GM19328 (cell line): ENCODE data around the gene HIPK3.

Experiments
- ATAC-seq: cut with Tn5 transposase; IDR thresholded peaks from one replicate; pipeline ENCODE4 v1.9.1; 2021; ENCODE audit warnings: mild to moderate bottlenecking, moderate library complexity; ENCODE audit not compliant: unreplicated experiment

HIPK3 gene

DNA sequence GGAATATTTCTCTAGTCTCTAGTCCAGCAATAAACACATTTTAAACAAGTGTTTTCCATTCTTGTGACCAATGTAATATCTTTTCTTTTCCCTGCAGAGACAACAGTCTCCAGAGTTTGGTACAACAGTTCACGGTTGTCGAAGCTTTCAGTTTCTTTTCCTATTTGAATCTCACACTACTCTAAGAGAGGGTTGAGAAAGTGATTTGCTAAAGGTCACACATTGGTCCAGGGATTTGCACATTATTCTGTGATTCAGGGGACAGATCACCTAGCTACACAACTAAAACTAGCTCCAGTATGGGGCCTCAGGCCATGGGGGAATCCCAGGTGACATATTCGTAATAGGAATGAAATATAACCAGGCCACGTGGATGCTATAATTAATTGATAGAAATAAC lies 132.5 kb downstream of the HIPK3 start:
- ATAC-seq, result no peak

DNA sequence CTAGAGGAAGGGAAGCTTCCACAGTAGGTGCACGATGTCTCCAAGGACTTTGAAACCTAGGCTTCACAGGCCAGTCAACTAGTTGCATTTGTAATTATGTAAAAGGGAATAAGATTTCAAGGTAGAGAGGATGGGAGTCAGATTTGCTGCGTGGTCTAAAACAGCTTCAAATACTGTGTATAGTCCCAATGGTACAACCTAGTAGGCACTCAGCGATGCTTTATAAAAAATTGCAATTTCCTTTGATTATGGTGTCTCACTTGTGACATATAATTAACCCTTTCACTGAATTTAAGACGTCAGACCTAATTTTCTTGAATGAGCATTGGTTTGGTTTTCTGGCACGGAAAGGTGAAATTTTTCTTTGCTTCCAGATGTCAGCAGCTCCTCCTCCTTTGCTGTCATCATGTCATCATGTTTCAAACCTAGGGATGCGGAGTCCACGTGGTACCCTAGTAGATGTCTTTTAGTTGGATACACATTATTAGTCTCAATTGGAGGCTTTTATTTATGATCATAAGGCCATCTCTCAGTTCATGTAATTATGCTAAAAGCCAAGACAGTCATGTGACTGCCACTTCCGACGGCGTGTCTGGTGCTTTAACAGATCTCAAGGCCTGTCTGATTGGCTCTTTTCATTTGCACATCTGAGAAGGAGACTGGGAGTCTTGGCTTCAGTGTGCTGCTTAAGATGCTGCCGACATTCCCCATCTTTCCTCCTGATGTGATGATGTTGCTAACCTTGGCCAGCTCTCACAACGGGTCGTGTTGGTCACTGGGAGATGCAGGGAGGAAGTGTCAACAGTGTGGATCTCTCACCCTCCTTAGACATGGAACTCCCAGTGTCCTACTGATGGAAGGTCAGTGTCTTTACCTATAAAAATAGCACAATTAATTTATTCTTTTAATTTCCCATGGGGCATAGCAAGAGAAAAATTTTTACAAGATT lies 134.0 kb downstream of the HIPK3 start:
- ATAC-seq, result no peak

DNA sequence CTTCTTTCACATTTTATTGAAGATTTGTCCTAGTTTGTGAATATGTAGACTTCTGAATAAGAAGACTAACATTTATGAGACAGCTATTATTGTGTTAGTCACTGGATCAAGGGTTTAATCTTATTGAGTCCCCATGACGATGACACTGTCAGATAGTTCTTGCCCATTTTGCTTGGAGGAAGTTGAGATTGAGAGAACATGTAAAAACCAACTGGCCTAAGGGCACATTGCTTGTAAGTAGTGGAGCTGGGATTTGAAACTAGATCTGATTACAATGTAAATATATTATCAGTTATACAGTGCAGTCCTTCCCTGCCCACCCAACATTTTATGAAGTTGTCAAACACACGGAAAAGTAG lies 134.7 kb downstream of the HIPK3 start:
- no peak for ATAC-seq

DNA sequence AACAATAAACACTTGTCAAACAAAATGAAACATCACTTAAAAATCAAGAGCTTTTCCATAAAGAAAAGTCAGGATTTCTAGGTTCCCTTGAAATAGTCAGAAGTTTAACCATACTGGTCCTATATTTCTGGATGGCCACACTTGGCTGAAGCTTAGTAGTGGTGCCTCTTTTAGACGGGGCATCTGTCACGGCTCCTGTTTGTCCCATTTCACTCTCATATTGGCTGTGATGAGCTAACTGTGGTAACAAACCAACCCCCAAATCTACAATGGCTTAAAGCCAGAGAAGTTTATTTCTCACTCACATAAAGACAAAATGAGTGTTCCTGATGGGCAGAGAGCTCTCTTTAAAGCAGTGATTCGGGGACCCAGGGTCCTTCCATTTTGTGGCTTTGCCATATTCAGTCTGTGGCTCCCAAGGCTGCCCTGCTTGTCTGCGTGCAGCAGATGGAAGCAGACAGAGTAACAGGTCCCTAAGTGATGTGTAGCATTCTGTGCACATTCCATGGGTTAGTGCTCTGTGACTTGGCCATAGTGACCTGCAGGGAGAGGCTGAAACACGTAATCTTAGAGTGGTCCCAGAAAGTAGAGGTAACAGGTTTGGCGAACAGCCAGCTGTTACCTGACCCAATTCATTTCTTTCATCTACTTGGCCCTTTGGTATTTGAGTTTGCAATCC lies 137.4 kb downstream of the HIPK3 start:
- no peak for ATAC-seq

DNA sequence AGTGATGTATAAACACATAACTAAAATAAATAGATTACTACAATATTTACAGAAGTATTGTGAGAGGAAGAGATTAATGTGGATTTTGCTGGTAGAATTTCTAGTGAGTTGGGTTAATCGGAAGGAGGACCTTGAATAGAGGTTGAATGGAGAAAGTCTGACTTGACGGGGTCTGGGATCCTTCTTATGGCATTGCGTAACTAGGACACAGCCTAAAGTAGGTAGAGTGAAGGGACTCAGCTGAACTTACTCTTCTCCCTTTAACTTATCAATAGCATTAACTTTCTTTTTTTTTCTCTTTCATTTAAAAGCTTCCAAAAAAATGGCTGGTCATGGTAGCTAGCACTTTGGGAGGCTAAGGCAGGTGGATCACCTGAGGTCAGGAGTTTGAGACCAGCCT lies 139.2 kb downstream of the HIPK3 start:
- ATAC-seq, result no peak

DNA sequence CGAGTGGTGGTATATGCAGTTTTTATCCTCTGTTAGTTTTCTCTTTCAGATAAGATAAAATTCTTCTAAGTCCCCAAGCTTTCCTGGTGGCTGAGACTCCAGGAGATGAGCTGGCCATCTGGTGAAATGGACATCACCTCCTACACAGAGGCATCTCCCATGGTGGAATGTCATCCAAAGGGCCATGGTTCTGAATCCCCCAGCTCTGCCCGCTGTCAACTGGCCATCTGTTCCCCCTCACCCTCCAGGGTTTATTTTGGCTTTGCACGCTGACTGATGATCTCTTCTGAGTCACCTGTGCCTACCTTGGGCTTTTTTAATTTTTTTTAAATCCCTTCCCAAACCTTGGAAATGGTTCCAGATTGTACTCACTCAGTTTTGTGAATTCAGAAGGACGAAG lies 142.2 kb downstream of the HIPK3 start:
- no peak for ATAC-seq

DNA sequence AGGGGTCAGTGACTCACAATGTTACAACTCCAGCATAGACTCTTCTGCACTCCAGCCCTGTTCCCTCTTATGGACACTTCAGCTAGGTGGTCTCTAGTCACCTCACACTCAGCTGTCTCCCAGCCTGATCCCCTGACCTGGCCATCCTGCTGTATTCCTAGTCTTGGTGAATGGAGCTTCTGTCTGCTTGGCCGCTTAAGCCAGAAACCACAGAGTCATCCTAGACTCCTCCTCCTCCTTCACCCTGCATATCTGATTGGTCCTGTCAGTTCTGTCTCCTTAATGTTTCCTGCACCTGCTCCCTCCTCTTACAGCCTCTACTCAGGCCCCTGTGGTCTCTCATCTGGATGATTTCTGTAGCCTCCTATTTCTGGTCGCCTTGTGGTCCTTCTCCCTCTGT lies 144.9 kb downstream of the HIPK3 start:
- no peak for ATAC-seq

DNA sequence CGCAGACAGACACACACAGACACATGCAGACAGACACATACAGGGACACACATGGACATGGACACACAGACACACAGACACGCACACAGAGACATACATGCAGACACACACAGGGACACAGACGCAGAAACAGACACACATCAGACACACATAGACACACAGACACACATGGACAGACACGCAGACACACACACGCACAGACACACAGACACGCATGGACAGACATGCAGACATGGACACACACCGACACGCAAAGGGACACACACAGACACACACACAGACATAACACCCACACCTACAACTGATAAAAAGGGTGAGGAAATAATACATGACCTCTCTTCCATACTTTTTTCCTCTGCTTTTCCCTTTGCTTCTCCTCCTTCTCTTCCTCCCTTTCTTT lies 146.2 kb downstream of the HIPK3 start:
- no peak for ATAC-seq

DNA sequence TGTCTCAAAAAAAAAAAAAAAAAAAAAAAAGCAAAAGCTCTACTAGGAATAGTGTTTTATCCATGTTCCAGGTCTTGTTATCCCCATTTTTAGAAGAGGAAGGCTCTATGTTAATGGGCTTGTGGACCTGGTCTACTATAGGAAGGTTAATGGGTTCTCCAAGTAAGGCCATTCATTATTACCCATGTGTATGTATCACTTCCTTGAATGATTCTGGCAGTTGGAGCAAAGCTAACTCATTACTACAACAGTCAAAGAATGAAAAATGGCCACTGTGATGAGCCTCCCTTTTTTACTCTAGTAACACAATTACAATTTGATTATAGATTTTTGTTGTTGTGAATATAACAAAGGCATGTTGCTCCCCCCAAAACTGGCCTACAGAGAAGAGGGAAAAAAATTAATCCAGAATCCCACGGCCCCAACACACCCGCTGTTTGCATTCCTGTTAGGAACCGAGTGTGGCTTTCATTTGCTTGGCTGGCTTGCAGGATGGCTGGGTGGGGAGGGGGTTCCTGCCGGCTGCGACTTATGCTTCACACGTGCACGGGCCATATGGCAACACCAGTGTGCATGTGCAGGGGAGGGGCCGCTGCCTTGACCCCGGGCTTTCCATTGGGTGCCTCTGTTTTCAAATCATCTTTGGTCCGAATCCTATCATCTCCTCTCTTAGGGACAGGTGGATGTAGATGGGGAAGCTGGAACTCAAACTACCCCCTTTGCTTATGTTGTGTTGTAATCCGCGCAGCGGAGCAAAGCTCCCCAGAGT lies 148.8 kb downstream of the HIPK3 start:
- no peak for ATAC-seq
